Tibial artery (tissue), 4 donors: ENCODE data around the gene MAD1L1.

Experiments
- DNase-seq, 2 donors: peaks; one replicate each; pipeline ENCODE4 v3.0.0-alpha.2; 2019
- H3K27ac ChIP-seq, 2 donors: fragments of 200-600 bp; sonication (generic) in 1 of 2; 1 replicate in 1 of 2; 2 replicates in 1 of 2; pipeline ENCODE4 v1.5.1; 2018 to 2019; ENCODE audit warnings: mild to moderate bottlenecking in 1 of 2
- H3K27me3 ChIP-seq, 2 donors: fragments of 200-600 bp; sonication (generic) in 1 of 2; one replicate each; pipeline versions ENCODE4 v1.5.1 to v1.6.0; 2016 to 2019
- H3K36me3 ChIP-seq, 3 donors: fragments of 200-600 bp; sonication (generic) in 2 of 3; one replicate each; pipeline ENCODE4 v1.5.1; 2016 to 2019; ENCODE audit warnings: mild to moderate bottlenecking in 2 of 3
- H3K4me1 ChIP-seq, 4 donors: fragments of 200-600 bp; sonication (generic) in 2 of 4; 1 replicate in 3 of 4; 2 replicates in 1 of 4; pipeline ENCODE4 v1.5.1; 2016 to 2019
- H3K4me3 ChIP-seq, 2 donors: fragments of 200-600 bp; sonication (generic) in 1 of 2; 1 replicate in 1 of 2; 2 replicates in 1 of 2; pipeline ENCODE4 v1.5.1; 2018 to 2019; ENCODE audit warnings: mild to moderate bottlenecking in 2 of 2
- H3K9me3 ChIP-seq, 3 donors: fragments of 200-600 bp; sonication (generic) in 1 of 3; one replicate each; pipeline ENCODE4 v1.5.1; 2016 to 2019
- CTCF ChIP-seq, 2 experiments: fragments of 200-600 bp in 1 of 2; fragments of 450-650 bp in 1 of 2; IDR thresholded peaks; one replicate each; pipeline ENCODE4 v1.5.1; 2017 to 2019; ENCODE audit warnings: antibody characterized with exemption in 2 of 2, mild to moderate bottlenecking in 1 of 2, moderate library complexity in 1 of 2
- intact Hi-C: fragments of 100-400 bp; cut with DNase I; formaldehyde crosslinking; loops from one replicate; pipeline ENCODE4 v1.15.0; 2023; ENCODE audit warnings: low total_unique reads

The MAD1L1 gene

GRCh38 chr7:1969459-1970284 lies 263.1 kb downstream of the MAD1L1 start:
- Histone ChIP-seq H3K27ac (no peak overlapping the region), H3K9me3 (no peaks in the 10 kb centered on the region), H3K4me1 (no peaks in the 10 kb centered on the region), H3K27me3 (no peaks in the 10 kb centered on the region), H3K36me3 (peaks cover 0 to 4% (median 0%) of the 10 kb centered on the region in 3 donors), H3K4me3 (no peak overlapping the region)
- no peak for TF ChIP-seq CTCF (IDR thresholded peaks at IDR 0.05)
- DNase-seq, result peak in 1 of 2 donors; percentile 24
- intact Hi-C loops, result no loop called here

GRCh38 chr7:1968397-1969111 lies 264.2 kb downstream of the MAD1L1 start:
- no peaks in the 10 kb centered on the region for H3K27me3 ChIP-seq
- H3K27ac ChIP-seq, result no peak overlapping the region
- peaks cover 0 to under 1% (median 0%) of the 10 kb centered on the region in 3 donors for H3K36me3 ChIP-seq
- DNase-seq, result peak in 1 of 2 donors; percentile 55
- H3K4me3 ChIP-seq, result no peak overlapping the region
- H3K9me3 ChIP-seq, result no peaks in the 10 kb centered on the region
- intact Hi-C loops, result no loop called here
- no peaks in the 10 kb centered on the region for H3K4me1 ChIP-seq
- TF ChIP-seq CTCF (IDR thresholded peaks at IDR 0.05), result no peak

GRCh38 chr7:1967512-1968396 lies 265.0 kb downstream of the MAD1L1 start:
- intact Hi-C loops, result no loop called here
- DNase-seq, result peak in 1 of 2 donors; percentile 40
- peaks cover 0 to 9% (median 0%) of the 10 kb centered on the region in 3 donors for H3K36me3 ChIP-seq
- no peaks in the 10 kb centered on the region for H3K27me3 ChIP-seq
- H3K4me1 ChIP-seq, result no peaks in the 10 kb centered on the region
- H3K9me3 ChIP-seq, result no peaks in the 10 kb centered on the region
- no peak overlapping the region for H3K4me3 ChIP-seq
- no peak for TF ChIP-seq CTCF (IDR thresholded peaks at IDR 0.05)
- no peak overlapping the region for H3K27ac ChIP-seq

GRCh38 chr7:1966631-1967200 lies 266.0 kb downstream of the MAD1L1 start:
- no peak for TF ChIP-seq CTCF (IDR thresholded peaks at IDR 0.05)

More at GRCh38 chr7:1966631-1967200, 266.0 kb downstream of the MAD1L1 start:
- DNase-seq, result peak in 1 of 2 donors; percentile 17
- Histone ChIP-seq H3K27me3 (no peaks in the 10 kb centered on the region), H3K27ac (no peak overlapping the region), H3K4me1 (no peaks in the 10 kb centered on the region), H3K36me3 (peaks cover 0 to 11% (median 0%) of the 10 kb centered on the region in 3 donors), H3K4me3 (no peak overlapping the region), H3K9me3 (no peaks in the 10 kb centered on the region)
- intact Hi-C loops, result no loop called here
